GM18858 (cell line): Measurements from ENCODE around the gene PIEZO2.

Experiments
- ATAC-seq: cut with Tn5 transposase; IDR thresholded peaks from one replicate; pipeline ENCODE4 v1.9.1; 2021; ENCODE audit not compliant: unreplicated experiment

PIEZO2 gene

GRCh38 chr18:11070593-11070992 is 78.8 kb downstream of the PIEZO2 start:
- ATAC-seq, result no peak

DNA sequence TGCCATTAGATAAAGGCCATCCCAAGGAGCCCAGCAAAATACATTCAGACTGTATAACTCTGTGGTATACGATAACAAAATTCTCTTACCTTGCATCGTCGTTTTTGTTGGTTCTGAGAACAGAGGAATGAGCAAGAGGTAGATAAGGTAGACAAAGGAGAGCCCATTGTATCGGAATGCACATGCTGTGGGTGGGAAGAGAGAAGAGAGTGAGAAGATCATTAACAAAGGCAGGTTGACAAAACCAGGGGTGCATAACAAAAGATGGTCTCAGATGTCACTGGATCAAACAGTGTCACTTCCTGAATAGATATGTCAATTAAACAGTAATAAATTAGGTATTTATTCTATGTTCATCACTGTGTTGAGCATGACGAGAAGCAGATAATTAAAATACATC is 83.3 kb downstream of the PIEZO2 start:
- no peak for ATAC-seq

GRCh38 chr18:11064727-11065460 is 84.5 kb downstream of the PIEZO2 start:
- ATAC-seq, result no peak

DNA sequence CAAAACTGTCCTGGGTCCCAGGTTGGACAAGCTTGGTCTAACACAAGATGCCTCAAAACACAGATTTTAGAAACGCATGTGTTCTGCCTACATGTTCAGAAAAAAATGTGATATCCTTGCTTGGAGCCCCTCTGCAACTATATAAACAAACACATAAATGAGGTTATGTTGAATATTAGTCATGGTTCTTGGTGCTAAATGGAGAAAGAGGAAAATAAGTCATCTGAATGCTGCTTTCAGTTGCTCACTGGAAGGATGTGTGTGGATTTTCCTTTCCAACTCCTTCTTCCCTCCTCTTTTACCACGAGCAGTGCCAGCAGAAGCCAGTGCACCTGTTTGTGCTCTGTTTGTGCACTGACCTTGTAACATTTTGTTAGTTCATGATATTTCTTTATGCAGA is 85.3 kb downstream of the PIEZO2 start:
- no peak for ATAC-seq

- ATAC-seq, result no peak
These were observed 93.6 kb downstream of the PIEZO2 start for GRCh38 chr18:11055721-11056120.

DNA sequence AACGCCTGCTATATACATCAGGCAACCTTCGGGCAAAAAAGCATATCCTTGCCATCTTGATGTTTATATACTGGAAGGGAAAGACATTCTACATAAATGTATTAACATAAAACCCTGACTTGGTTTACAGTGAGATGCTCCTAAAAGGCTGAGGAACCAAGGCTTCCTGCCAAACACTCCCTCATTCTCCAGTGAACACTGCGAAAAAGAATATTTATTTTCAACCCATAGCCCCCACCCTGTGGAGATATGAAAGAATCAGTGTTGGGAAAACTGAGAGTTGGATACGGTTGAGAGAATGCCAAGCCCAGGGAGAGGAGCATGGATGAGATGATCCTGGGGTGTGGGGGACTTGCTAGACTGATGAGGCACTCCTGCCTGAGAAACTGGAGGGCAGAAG is 94.9 kb downstream of the PIEZO2 start:
- no peak for ATAC-seq

- no peak for ATAC-seq
These were observed 96.1 kb downstream of the PIEZO2 start for GRCh38 chr18:11053293-11053692.

- ATAC-seq, result no peak
These were observed 96.6 kb downstream of the PIEZO2 start for GRCh38 chr18:11052800-11053199.

DNA sequence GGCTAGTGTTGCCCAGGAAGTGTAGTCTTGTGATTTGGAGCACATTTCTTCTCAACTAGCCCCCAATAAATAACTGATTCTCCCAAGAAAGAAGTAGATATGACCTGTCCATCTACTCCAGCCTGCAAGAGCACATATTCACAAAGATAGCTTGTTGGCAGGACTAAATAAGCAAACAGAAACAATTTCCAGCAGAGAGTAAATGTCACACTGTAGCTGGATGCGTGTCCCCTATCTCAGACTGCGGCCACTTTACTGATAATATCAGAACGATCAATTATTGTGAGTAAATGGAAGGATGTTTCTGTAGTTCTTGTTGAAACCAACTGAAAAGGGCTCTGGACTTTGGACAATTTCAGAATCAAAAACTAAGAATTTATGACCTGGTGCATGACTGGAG is 97.9 kb downstream of the PIEZO2 start:
- ATAC-seq, result no peak

GRCh38 chr18:11050966-11051365 is 98.4 kb downstream of the PIEZO2 start:
- no peak for ATAC-seq

GRCh38 chr18:11047817-11048216 is 101.6 kb downstream of the PIEZO2 start:
- ATAC-seq, result no peak

- no peak for ATAC-seq
These were observed 102.2 kb downstream of the PIEZO2 start for GRCh38 chr18:11047156-11047555.

DNA sequence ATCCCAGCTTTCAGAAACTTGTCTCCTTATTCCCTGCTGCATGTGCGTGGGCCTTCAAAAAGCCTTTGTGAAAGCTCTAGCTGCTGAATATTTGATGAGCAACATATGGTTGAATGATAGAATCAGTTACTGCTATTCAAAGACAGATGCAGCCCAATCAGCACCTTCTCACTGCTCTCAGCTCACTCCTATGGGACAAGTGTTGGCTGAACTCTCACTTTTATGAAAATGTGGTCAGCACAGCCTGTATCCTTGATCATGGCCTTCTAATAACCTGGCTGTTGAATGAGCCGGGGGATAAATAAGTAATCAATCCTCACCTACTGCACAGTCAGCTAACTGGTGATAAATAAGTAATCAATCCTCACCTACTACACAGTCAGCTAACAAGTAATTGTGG is 103.2 kb downstream of the PIEZO2 start:
- ATAC-seq, result no peak

DNA sequence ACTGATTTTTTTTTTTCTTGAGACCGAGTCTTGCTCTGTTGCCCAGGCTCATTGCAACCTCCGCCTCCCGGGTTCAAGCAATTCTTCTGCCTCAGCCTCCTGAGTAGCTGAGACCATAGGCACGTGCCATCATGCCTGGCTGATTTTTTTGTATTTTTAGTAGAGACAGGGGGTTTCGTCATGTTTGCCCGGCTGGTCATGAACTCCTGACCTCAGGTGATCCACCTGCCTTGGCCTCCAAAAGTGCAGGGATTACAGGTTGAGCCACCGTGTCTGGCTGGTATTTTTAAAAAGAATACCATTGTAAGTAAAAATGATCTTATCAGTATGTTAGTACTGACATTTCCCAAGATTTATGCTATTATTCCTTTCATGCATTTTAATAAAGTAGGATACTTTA is 105.7 kb downstream of the PIEZO2 start:
- ATAC-seq, result no peak

DNA sequence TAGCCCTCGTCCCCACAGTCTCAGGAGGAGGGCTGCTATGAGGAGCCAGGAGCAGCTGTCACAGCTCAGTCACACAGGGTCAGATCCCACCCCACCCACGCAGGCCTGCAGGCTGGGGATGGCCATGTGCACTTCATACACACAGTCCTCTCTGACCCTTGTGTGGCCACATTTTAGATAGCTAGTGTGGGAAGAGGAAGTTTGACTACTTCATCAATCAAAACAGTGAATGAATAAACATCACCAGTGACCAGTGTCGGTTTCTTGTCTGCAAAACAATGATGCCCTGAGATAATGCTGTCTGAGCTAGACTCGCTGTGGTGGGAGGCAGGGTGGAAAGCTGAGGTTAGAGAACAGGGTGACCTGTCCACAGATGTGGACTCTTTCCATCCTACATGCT is 107.1 kb downstream of the PIEZO2 start:
- no peak for ATAC-seq

DNA sequence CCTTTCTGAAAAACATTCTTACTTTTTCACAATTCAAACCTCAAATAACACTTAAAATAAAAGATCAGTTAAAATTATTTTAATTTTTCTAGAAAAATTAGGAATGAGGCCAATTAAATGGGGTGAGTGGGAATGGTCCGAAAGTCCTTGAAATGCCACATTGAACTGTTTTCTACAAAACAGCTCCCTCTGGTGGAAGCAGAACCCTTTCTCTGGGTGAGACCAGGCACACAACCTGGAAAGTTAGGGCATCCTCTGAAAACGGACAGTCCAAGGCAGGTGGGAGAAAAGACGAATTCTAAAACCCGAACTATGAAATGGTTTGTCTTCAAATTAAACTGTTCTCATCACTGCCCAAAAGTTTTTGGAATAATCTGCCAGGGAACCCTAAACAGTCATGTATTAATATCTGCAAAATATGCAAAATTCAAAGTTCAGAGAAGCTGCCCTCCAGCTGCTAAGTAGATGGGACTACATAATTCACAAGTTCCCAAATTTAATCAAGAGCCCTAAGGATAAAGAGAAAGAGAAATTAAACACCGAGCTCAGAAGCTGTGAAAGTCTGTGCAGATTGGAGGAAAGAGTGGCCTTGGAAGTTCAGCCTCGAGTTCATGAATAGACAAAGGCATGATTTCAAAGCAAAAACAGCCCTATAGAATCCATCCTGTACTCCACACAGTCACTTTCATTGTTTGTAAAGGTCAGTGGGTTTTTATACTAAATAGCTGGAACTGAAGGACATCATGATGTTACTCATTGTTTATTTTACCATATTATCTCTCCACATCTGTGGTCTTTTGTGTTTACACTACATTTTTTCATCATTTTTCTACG is 108.3 kb downstream of the PIEZO2 start:
- ATAC-seq, result no peak

DNA sequence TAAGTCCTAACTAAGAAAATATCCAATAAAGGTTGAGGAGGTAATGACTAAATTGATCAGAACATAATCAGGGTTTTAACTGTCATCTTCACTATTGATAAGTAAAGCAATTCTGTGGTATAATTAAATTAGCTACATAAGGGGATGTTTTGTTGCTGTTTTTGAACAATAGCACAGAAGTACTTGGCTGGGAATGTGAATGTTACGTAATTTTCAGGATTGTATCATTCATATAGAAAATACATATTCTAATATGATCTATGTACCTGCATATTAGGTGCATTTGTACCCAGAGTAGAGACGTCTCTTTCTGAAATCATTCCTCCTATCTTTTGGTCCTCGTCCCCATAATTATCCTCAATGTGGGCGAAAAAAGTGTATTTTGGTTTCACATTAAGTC is 109.0 kb downstream of the PIEZO2 start:
- no peak for ATAC-seq

- ATAC-seq, result no peak
These were observed 111.7 kb downstream of the PIEZO2 start for GRCh38 chr18:11037533-11038240.

DNA sequence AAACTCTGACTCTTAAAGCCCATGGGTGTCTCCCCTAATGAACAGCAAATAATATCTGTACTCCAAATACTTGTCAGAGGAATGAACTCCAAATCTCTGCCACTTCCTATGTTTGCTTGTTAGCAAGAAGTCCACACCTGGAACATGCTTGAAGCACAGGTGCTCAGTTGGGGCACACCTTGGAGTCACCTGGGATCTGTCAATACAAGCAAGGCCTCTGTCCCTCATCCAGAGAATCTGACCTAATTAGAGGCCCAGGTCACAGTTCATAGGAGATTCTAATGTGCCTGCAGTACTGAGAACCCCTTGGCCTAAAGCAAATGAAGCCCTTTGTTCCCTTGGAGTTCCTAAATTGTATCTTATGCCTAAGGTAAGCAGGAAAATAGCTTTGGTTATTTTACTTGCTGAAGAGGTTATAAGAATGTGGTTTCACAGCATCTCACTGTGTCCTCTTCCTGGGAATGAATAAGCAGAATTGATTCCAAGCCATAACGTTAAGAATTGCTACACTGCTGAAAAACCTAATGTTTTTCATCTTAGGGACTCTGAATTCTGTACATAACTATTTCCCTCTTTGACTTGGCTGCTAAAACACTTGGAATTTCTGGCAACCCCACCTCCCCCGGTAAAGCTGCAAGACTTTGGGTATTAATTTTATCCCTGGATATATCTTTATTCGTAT is 113.4 kb downstream of the PIEZO2 start:
- no peak for ATAC-seq

GRCh38 chr18:11035376-11035775 is 114.0 kb downstream of the PIEZO2 start:
- ATAC-seq, result no peak

DNA sequence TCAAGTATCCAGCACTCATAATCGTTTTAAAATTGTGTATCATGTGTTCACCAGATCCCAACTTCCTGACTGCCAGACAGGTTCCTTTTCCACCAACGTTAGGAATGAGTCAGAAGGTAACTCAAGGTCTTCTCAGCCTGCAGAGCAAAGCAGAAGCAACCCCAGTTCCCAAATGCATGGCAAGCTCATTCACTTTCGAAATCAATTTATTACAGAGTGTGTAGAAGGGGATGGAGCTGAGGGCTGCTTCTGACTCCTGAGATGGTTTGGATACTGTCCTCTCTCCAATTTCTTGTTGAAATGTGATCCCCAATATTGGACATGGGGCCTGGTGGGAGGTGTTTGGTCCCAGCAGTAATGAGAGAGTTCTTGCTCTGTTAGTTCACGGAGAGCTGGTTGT is 114.5 kb downstream of the PIEZO2 start:
- ATAC-seq, result no peak
